Activated CD4-positive, alpha-beta T cell treated with anti-CD3 and anti-CD28 coated beads for 36 hours (primary cell): Measurements from ENCODE around the gene GPR137B. TPM values are rescaled to one million over a fixed set of nuclear protein-coding genes. Genes with fewer than 3 reads are reported as not detected.
"Not testable (repeated sequence)": the region's sequence is repeated elsewhere in the genome, so short reads cannot be mapped to it uniquely, and the experiment has no call there.

Experiments used
- ATAC-seq: fragments of 200-7000 bp; cut with Tn5 transposase; one replicate; pipeline ENCODE4 v1.10.0; 2021; ENCODE audit warnings: mild to moderate bottlenecking, moderate library complexity
- CTCF ChIA-PET: fragments of 350-600 bp; sonication (Branson Sonifier 250); formaldehyde crosslinking; loops from one replicate; lab custom pipeline; 2021; ENCODE audit warnings: antibody characterized with exemption; lab: Charles Lee
- POLR2A ChIA-PET: fragments of 350-600 bp; sonication (Branson Sonifier 250); formaldehyde crosslinking; loops from one replicate; lab custom pipeline; 2021; ENCODE audit warnings: antibody characterized with exemption, inconsistent platforms; lab: Charles Lee
- DNase-seq: peaks from one replicate; pipeline ENCODE4 v3.0.0-alpha.2; 2020
- H3K27ac Mint-ChIP-seq: one replicate; pipeline ENCODE4 v1.8.0; 2021; ENCODE audit warnings: mixed read lengths
- H3K27me3 Mint-ChIP-seq: one replicate; pipeline ENCODE4 v1.8.0; 2021; ENCODE audit warnings: mixed read lengths
- H3K36me3 Mint-ChIP-seq: one replicate; pipeline ENCODE4 v1.8.0; 2021; ENCODE audit warnings: low read depth, mixed read lengths
- H3K4me1 Mint-ChIP-seq: one replicate; pipeline ENCODE4 v1.8.0; 2021; ENCODE audit warnings: mixed read lengths
- H3K4me3 Mint-ChIP-seq: one replicate; pipeline ENCODE4 v1.8.0; 2021; ENCODE audit warnings: mild to moderate bottlenecking, moderate library complexity, mixed read lengths
- H3K9me3 Mint-ChIP-seq: one replicate; pipeline ENCODE4 v1.8.0; 2021; ENCODE audit warnings: low read depth, mixed read lengths
- intact Hi-C, 2 experiments: fragments of 100-400 bp; cut with DNase I in 1 of 2; cut with micrococcal nuclease in 1 of 2; formaldehyde crosslinking; loops; one replicate each; pipeline versions ENCODE4 v1.14.2 to v1.15.1; 2022 to 2024; cut with DNase I, micrococcal nuclease
- total RNA-seq, 2 experiments: library from RNA; stranded (reverse); gene quantifications; one replicate each; pipeline ENCODE4 v1.2.3, GENCODE V29; 2021

The GPR137B gene
- total RNA-seq, 2 experiments from 2014 or later: 5.0 to 5.6 TPM

GRCh38 chr1:236176337-236177336 is 34.3 kb downstream of the GPR137B start:
- no peaks in the 10 kb centered on the region for H3K9me3 Mint-ChIP-seq
- DNase-seq: no peak
- peaks cover 2% of the 10 kb centered on the region for H3K36me3 Mint-ChIP-seq
- H3K4me3 Mint-ChIP-seq: no peak overlapping the region
- H3K4me1 Mint-ChIP-seq: no peaks in the 10 kb centered on the region
- ATAC-seq: no peak
- POLR2A ChIA-PET: interaction anchor here (0.6 kb wide), 1 partner anchor 18 kb away, joined by 3 read pairs; no protein-coding TSS in a partner anchor
- no peaks in the 10 kb centered on the region for H3K27me3 Mint-ChIP-seq
- intact Hi-C loops: no loop called here
- no peak overlapping the region for H3K27ac Mint-ChIP-seq
- CTCF ChIA-PET: interaction anchor here (0.6 kb wide), 1 partner anchor 44 kb away, joined by 3 read pairs; no protein-coding TSS in a partner anchor

- DNase-seq (no peak), ATAC-seq (no peak)
- Mint-ChIP-seq H3K36me3 (peaks cover 2% of the 10 kb centered on the region), H3K9me3 (no peaks in the 10 kb centered on the region), H3K4me1 (no peaks in the 10 kb centered on the region), H3K4me3 (no peak overlapping the region), H3K27ac (no peak overlapping the region), H3K27me3 (no peaks in the 10 kb centered on the region)
- ChIA-PET POLR2A (no interaction called here), CTCF (interaction anchor here (0.6 kb wide), 1 partner anchor 758 kb away, joined by 3 read pairs; no protein-coding TSS in a partner anchor)
- intact Hi-C loops: no loop called here
Observed at GRCh38 chr1:236179634-236180033, 37.3 kb downstream of the GPR137B start.

- DNase-seq: no peak
- ChIA-PET POLR2A (no interaction called here), CTCF (interaction anchor here (0.7 kb wide), 1 partner anchor 330 kb away, joined by 5 read pairs; no protein-coding TSS in a partner anchor)
- Mint-ChIP-seq H3K36me3 (peaks cover 9% of the 10 kb centered on the region), H3K4me3 (no peak overlapping the region), H3K27me3 (no peaks in the 10 kb centered on the region), H3K27ac (no peak overlapping the region), H3K4me1 (no peaks in the 10 kb centered on the region), H3K9me3 (no peaks in the 10 kb centered on the region)
- intact Hi-C loops: no loop called here
- no peak for ATAC-seq
Observed at GRCh38 chr1:236181059-236181458, 38.7 kb downstream of the GPR137B start.

- DNase-seq: no peak
- Mint-ChIP-seq H3K36me3 (peaks cover 51% of the 10 kb centered on the region), H3K27me3 (no peaks in the 10 kb centered on the region), H3K4me3 (no peak overlapping the region), H3K9me3 (peaks cover 25% of the 10 kb centered on the region), H3K4me1 (no peaks in the 10 kb centered on the region), H3K27ac (no peak overlapping the region)
- ChIA-PET CTCF (interaction anchor here (0.7 kb wide), 1 partner anchor 366 kb away, joined by 3 read pairs; no protein-coding TSS in a partner anchor), POLR2A (no interaction called here)
- no peak for ATAC-seq
- intact Hi-C loops: no loop called here
Observed at GRCh38 chr1:236185687-236186086, 43.3 kb downstream of the GPR137B start.

GRCh38 chr1:236186471-236186870 is 44.1 kb downstream of the GPR137B start:
- intact Hi-C loops, DNase-seq, H3K27me3 Mint-ChIP-seq, ATAC-seq, POLR2A ChIA-PET, H3K4me3 Mint-ChIP-seq, H3K27ac Mint-ChIP-seq, H3K4me1 Mint-ChIP-seq, CTCF ChIA-PET: not testable (repeated sequence)
- Mint-ChIP-seq H3K9me3 (peaks cover 29% of the 10 kb centered on the region), H3K36me3 (peaks cover 56% of the 10 kb centered on the region)

GRCh38 chr1:236188084-236188483 is 45.7 kb downstream of the GPR137B start:
- H3K27ac Mint-ChIP-seq, H3K27me3 Mint-ChIP-seq, DNase-seq, intact Hi-C loops, POLR2A ChIA-PET, CTCF ChIA-PET, H3K4me1 Mint-ChIP-seq, ATAC-seq, H3K4me3 Mint-ChIP-seq: not testable (repeated sequence)
- Mint-ChIP-seq H3K9me3 (peaks cover 29% of the 10 kb centered on the region), H3K36me3 (peaks cover 61% of the 10 kb centered on the region)

- H3K4me1 Mint-ChIP-seq: no peaks in the 10 kb centered on the region
- ATAC-seq (no peak), DNase-seq (no peak)
- POLR2A ChIA-PET: no interaction called here
- no peak overlapping the region for H3K4me3 Mint-ChIP-seq
- H3K36me3 Mint-ChIP-seq: peaks cover 69% of the 10 kb centered on the region
- intact Hi-C loops: no loop called here
- CTCF ChIA-PET: no interaction called here
- no peak overlapping the region for H3K27ac Mint-ChIP-seq
- H3K9me3 Mint-ChIP-seq: peaks cover 49% of the 10 kb centered on the region
- H3K27me3 Mint-ChIP-seq: no peaks in the 10 kb centered on the region
Observed at GRCh38 chr1:236193184-236193583, 50.8 kb downstream of the GPR137B start.

GRCh38 chr1:236200925-236201324 is 58.6 kb downstream of the GPR137B start:
- POLR2A ChIA-PET: interaction anchor here (0.6 kb wide), 1 partner anchor 84 kb away, joined by 4 read pairs; no protein-coding TSS in a partner anchor
- Mint-ChIP-seq H3K9me3 (peaks cover 65% of the 10 kb centered on the region), H3K27ac (no peak overlapping the region), H3K27me3 (no peaks in the 10 kb centered on the region), H3K4me3 (no peak overlapping the region), H3K4me1 (no peaks in the 10 kb centered on the region), H3K36me3 (peaks cover 75% of the 10 kb centered on the region)
- intact Hi-C loops: no loop called here
- CTCF ChIA-PET: interaction anchor here (1.0 kb wide), 1 partner anchor 251 kb away, joined by 3 read pairs; no protein-coding TSS in a partner anchor
- no peak for ATAC-seq
- no peak for DNase-seq

- CTCF ChIA-PET: interaction anchor here (0.6 kb wide), 1 partner anchor 23 kb away, joined by 3 read pairs; no protein-coding TSS in a partner anchor
- Mint-ChIP-seq H3K9me3 (peaks cover 62% of the 10 kb centered on the region), H3K27ac (no peak overlapping the region), H3K4me3 (no peak overlapping the region), H3K27me3 (no peaks in the 10 kb centered on the region), H3K36me3 (peaks cover 77% of the 10 kb centered on the region), H3K4me1 (no peaks in the 10 kb centered on the region)
- POLR2A ChIA-PET: interaction anchor here (0.6 kb wide), 1 partner anchor 83 kb away, joined by 4 read pairs; no protein-coding TSS in a partner anchor
- no peak for ATAC-seq
- no peak for DNase-seq
- intact Hi-C loops: no loop called here
Observed at GRCh38 chr1:236201786-236202185, 59.4 kb downstream of the GPR137B start.

- Mint-ChIP-seq H3K4me1 (no peaks in the 10 kb centered on the region), H3K27me3 (no peaks in the 10 kb centered on the region), H3K4me3 (no peak overlapping the region), H3K9me3 (peaks cover 47% of the 10 kb centered on the region), H3K27ac (no peak overlapping the region), H3K36me3 (peaks cover 65% of the 10 kb centered on the region)
- intact Hi-C loops: no loop called here
- POLR2A ChIA-PET: no interaction called here
- DNase-seq: no peak
- CTCF ChIA-PET: no interaction called here
- no peak for ATAC-seq
Observed at GRCh38 chr1:236204039-236204438, 61.7 kb downstream of the GPR137B start.

- ATAC-seq (no peak), DNase-seq (no peak)
- H3K36me3 Mint-ChIP-seq: peaks cover 63% of the 10 kb centered on the region
- H3K27me3 Mint-ChIP-seq: no peaks in the 10 kb centered on the region
- H3K4me3 Mint-ChIP-seq: no peak overlapping the region
- H3K27ac Mint-ChIP-seq: no peak overlapping the region
- peaks cover 41% of the 10 kb centered on the region for H3K9me3 Mint-ChIP-seq
- ChIA-PET CTCF (no interaction called here), POLR2A (no interaction called here)
- intact Hi-C loops: no loop called here
- no peaks in the 10 kb centered on the region for H3K4me1 Mint-ChIP-seq
Observed at GRCh38 chr1:236204656-236205055, 62.3 kb downstream of the GPR137B start.
